Inflammatory macrophage (primary cell): Measurements from ENCODE around the gene PGBD5.
A peak's percentile ranks its signal among the peaks of the same experiment; 100 is the strongest.

Experiments
- DNase-seq, 2 donors: peaks; one replicate each; pipeline ENCODE4 v3.0.0-alpha.2; 2020 to 2022

Gene PGBD5

DNA sequence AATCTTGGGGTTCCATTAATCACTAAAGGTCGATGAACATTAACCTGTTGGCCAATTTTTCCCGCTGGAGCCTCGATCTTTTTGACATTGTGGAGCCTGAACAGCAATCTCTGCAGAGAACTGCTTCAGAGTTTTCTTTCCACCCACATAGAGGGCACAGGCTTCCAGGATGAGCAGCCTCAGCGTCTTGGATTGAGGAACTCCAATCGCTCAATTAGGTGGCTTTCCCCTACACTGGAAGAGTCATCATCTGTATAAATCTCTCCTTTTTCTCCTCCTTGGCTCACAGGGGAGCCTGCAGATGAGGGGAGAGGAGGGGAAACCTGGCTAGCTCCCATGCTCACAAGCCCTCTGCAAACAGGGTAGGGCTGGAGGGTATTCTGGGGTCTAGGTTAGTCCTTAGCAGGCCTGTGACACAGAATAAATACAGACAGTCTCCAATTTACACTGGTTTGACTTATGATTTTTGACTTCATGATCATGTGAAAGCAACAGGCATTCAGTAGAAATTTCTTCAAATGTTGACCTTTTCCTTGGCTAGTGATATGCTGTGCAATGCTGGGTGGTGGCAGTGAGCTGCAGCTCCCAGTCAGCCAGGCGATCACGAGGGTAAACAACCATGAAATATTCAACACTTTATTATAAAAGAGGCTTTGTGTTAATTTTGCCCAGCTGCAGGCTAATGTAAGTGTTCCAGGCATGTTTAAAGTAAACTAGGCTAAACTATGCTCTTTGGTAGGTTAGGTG lies 80.8 kb downstream of the PGBD5 start:
- DNase-seq = no peak

DNA sequence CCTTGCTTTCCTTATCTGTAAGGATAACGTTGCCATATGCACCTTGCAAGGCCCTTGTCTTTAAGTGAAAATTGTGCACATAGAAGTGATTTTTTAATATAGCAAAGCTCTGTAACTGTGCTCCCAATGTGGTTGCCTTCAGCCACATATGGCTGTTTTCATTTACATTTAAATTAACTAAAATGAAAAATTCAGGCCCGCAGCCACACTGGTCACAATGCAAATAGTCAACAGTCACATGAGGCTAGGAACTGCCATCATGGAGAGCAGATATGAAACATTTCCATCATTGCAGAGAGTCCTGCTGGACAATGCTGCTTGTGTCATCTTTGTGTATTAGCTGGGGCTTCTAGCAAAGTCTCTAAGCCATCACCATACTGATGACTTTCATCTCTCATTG lies 83.4 kb downstream of the PGBD5 start:
- DNase-seq = no peak

DNA sequence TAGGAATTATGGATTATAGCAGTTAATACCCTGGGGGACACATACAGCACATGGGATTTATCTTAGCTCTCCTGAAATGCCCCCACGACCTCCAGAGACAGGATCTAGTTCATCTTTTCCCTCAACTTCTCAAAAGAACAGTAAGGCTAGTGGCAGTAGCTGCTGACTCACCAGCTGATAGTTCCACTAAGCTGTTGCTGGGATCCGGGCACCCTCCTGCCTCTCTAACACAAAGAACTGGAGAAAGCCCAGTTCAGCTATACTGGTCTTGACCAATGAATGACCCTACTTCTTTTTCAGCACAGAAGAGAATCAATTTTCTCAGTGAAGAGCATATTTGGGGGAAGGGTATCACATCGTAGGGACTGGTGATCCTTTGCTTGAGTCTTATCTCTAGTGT lies 84.1 kb downstream of the PGBD5 start:
- no peak for DNase-seq

DNA sequence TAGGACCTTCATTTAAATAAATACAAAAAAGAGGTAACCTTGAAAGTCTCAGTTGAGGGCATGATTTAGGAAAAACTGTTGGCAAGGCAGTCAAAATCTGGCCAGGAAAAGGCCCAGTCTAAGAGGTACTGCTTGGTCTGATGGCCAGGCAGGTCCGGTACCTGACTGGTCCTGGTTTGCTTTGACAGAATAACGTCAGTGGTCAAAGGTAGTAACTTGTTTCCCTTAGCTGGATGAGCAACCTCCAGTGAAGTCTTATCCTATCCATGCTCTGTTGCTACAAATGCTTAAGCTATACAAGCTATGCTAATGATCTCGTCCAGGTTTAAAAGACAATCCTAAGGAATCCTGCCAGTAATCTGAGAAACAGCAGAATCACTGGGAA lies 85.0 kb downstream of the PGBD5 start:
- DNase-seq = no peak

DNA sequence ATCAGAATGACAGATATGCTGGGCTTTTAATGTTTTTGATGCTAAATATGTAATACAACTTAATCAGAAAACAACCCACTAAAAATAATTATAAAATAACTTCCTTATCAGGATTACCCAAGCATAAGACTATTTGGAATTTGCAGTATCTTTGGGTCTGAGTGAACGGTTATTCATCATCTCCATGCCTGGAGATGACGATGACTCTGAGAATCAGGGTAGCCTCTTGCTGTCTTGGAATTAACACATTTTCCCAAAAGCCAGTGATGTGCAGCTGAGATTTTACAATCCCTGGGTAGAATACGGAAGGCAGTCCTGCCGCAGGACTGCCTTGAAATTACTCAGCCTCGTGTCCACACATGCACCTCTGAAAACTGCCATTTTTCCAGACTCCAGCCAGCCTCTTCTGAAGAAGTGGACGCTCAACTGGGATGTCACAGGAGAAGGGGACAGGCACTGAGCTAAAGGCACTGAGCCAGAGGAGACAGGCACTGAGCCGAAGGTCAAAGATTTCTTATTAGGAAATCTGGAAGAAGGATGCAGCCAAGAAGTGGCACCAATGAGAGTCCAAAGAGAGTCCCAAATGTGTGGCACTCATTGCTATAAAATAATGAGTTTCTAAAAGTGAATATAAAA lies 85.5 kb downstream of the PGBD5 start:
- DNase-seq = no peak

DNA sequence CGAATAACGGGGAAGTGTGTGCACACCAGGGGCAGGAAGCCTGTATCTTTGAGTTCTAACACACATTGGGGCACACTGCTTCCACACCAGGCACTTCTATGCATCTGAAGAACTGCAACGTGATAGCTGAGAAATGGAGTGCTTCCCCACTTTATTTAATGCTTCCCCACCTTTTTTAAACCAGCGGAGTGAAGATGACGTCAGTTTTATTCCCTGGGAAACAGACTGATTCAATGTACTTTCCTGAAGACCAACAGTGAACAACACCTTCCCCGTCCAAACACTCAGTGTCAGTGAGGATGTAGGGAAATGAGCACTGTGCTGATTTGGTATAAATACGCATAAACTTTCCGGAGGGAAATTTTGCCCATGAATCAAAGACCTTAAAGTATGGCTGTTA lies 87.1 kb downstream of the PGBD5 start:
- no peak for DNase-seq

DNA sequence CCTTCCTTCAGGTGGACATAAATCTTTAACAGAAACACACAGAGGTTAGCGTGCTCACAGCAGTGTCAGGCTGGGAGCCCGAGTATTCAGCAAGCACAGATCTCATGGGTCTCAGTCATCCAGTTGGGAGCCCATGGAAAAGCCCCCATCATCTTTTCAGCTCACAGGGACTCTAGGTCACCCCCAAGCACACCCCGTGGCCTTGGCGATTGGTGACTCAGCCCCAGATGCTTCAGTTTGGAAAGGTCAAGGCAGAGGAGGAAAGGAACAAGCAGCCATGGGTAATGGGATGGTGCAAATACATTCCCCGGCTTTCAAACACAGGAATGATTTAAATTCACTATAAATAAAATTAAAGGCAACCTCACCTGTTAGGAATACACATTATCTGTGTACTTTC lies 88.9 kb downstream of the PGBD5 start:
- DNase-seq = peak in 1 of 2 donors; percentile 3

DNA sequence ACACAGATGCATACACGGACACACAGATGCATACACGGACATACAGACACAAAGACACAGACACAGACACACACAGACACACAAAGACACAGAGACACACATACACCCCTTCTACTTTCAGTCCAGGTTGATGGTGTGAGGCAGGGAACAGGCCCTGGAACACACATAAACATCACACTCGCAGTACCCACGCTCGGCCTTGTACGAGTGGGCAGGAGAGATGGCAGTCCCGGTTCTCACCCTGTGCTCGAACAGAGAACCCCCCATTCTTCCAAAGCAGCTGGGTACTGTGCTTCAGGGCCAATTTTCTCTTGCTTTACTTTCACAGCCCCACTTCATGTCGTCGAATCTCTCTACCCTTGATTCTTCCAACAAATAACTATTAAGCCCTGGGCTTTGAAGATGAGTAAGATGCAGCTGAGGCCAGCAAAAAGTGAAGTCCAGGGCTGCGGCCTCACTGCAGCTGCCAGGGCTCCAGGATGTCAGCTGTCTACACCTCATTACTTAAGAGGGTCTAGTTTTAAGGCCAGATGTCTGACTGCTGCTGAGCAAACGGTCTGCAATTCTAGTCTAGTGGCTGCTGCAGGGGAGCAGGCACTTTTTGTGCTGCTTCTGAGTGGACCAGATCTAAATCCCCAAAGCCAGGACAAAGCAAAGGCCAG lies 90.1 kb downstream of the PGBD5 start:
- DNase-seq = no peak

DNA sequence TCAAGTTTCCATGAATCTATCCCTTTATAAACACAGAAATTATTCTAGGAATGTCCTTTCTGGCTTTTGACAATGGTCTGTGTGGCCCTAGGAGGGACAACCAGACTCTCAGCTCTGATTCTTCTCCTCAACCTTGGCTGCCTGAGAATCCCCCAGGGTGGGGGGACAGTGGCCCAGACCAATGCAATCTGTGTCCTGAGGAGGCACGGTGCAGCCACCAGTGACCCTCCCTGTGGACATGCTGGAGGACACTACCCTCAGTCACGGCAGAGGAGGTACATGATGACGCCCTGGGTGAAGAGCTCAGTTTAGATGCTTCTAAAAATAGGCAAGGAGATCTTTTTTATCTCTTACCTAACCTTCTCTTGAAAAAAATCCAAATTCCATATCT lies 91.7 kb downstream of the PGBD5 start:
- no peak for DNase-seq

DNA sequence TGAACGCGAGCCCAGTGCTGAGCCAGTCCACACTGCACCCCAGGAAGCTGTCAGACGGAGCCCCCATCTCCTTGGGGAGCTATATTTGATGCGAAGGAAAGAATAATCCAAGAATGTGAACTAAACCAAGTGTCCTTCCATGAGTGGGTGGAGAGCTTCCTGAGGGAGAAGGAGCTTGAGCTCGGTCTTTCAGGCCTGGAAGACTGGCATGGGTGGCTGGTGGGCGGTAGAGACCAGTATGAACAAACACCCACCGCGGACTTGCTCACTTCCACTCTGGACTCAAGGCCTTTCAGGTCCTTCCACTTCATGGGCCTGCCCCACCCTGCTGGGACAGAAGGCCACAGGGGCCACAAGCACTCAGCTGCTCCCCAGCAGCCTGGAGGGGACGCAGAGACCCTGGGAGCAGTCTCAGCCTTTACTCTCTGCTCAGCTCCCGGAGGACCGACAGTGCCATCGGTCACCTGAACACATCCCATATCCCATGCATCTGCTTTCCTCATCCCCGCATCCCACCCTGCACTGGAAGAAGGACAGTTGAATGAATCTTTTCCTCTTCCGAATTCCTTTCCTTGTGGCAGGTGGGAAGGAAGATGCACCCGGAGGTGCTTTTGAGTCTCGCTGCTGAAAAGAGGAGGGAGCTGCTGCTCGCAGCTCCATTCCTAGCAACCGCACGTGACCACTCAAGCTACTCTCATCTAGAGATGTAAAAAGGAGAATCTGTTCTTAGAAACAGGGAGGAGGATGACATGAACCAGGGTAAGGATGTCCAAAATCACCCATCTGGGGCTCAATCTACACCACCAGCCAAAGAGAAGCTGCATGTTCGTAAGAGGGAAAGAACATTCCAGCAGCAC lies 92.3 kb downstream of the PGBD5 start:
- DNase-seq = no peak

DNA sequence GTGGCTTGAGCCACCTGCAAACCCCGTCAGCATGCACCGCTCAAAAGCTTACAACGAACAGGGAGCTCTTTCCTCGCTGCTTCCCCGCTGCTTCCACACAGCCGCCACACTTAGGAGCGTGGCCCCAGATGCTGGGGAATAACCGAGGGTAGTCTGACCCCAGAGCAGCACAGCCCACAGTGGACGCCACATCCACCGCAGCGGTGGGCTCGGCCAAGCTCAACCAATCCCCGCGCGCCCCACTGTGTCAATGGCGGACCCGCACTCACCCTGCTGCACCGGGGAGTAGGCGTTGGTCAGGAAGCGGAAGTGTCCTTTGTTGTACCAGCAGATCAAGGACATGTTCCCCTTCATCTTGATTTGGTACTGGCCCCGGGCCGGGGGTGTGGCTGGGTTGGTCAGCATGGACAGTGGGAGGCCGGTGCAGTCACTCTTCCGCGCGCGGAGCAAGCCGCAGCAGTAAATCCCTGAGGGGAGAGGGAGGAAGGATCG lies 93.5 kb downstream of the PGBD5 start:
- DNase-seq = peak in 1 of 2 donors; percentile 7

DNA sequence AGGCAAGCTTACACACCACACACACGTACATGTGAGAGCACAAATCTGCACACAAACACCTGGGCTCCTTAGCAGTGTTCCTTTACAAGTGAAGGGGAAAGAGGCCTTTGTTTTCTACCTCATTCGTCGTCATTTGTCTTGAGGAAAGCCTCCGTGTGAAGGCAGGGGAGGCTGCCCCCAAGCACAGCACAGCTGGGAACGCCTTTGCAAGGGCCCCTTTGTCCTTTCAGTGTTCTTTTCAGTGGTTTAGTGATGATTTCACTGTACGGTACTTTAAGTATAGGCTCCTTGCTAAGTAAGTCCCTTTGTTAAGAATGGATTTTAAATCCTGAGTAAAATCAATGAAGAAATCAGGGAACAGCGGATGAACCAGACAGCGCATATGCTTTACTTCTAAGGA lies 94.1 kb downstream of the PGBD5 start:
- DNase-seq = no peak

DNA sequence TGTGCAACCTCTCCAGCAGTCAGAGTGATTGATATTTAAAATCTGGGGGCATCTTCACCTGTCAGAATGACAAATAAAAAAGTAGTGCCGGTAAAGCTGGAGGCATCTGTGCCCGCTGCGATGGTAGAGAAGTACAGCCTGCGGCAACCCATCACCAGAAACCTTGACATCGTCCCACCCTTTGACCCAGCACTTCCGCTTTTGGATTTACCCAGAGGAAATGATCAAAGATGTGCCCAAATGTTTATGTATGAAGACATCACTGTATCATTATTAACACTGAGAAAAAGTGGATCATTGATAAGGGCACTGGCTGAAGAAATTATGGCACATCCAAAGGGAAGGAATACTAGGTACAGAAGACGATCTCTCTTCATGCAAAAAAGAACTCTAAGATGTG lies 96.0 kb downstream of the PGBD5 start:
- DNase-seq = no peak

DNA sequence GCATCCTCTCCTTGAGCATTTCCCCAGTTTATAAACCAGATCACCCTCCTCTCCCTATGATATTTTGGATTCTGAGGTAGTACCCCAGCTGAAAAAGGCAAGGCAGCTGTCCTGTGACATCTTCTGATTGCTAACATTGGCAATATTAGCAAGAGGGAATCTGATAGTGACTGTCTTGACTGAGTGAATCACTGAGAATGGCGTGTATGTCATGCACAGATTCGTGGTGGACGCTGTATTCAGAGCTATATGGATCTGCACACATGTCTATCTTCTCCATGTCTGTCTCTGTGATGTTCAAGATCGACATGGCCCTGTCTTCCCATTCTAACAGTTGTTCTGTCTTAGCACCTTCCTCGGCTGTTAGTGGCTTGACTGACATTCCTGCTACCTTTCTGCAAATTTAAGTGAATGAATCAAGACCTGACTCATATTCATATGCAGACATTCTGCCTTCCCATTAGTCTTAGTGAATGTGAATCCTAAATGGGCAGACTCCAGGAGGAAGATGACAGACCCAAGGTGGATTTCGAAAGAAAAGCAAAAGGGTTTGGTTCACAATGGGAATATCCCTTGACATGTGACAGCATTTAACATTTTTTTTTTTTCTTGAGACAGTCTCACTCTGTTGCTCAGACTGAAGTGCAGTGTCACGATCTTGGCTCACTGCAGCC lies 97.7 kb downstream of the PGBD5 start:
- no peak for DNase-seq

DNA sequence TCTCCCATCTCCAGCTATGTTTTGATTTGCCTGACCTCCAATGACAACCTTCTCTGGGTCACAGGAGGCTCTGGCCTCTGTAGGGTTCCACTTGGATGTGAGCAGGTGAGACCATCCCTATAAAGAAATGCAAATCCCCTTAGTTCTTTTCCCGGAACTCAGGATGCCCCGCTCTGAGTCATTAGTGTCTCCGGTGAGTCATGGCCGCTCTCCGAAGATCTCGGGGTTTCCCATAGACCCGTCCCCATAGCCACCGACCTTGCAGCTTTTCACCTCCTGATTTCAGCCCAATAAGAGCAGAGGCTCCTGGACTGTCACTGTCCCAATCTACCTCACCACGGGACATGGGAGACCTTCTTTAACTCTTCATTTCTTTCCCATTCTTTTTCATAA lies 98.2 kb downstream of the PGBD5 start:
- DNase-seq = no peak

DNA sequence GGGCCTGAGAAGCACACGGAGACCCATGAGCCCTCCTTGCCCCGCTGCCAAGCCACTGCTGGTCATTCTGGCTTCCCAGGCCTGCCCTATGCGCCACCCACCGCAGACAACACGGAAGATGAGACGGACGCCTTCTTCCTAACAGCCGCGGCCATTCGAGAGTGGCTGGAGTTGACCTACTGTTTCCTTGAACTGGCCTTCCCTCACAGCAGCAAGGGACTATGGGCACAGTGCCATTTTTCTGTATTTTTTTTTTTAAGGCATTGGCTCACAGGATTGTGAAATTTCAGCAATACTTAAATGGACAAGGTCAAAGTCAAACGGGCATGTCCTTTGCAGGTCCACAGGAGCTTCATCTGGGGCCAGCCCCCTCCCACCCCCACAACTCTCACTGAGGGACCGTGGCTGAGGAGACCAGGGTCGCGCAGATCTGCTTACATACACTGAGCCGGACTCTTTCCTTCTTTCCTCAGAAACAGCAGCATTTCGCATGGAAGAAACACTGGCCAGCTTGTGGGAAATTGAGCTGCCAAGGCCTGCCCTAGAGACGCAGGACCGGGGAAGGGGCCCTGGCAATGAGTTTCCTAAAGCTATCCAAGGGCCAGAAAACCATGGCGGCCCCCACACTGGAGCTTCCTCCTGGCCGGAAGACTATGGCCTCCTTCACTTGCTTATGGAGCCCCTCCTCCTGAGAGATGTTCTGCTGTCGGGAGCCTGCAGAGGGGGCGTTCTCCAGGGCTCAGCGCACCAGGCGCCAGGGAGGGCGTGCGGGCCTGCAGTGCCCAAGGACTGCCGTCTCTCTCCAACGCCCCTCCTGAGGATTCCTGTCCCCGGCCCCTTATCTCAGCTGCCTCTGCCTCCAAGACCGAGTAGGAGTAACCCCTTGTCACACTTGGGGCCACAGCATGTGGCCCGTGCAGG lies 98.9 kb downstream of the PGBD5 start:
- DNase-seq = no peak

DNA sequence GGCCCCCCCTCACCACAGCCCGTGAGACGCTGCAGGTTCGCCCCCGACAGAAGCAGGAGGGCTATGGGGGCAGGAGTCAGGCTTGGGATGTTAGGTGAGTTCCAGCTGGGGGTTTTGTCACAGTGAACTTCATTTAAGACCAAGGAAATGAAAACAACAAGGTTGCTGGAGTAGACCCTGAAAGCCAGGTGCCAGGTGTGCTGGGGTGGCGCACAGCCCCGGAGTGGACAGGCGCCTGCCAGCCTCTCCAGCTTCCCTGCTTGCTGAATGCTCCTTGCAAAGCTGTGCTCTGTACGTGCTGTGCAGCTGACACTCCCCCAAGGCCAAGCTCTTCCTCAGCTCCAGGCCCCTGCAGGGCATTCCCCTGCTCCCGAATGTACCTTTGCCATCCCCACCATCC lies 102.4 kb downstream of the PGBD5 start:
- no peak for DNase-seq

DNA sequence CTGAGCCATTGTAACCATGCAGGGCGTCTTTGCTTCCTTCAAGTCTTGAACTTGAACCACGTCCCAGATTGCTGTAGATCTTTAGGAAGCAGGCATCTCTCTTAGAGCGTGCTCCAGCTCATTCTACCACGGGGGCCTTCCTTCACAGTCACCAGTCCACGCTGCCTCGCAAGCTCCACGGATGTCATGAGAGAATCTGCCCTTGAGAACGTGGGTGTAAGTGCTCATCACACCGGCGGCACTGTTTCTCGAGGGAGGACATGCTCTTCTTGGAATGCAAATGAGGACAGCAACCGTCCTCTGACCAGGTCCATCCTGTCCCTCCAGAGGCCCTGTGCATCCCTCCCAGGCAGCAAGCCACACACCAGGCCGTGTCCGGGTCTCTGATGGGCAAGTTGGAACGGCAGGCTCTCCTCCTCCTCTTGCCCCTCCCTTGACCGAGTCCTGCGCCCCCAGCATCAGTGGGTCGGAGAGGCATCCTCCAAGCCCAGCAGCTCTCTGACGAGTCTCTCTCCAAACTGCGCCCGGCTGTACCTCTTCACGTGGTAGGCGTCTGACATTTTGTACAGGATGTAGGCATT lies 103.1 kb downstream of the PGBD5 start:
- DNase-seq = no peak

DNA sequence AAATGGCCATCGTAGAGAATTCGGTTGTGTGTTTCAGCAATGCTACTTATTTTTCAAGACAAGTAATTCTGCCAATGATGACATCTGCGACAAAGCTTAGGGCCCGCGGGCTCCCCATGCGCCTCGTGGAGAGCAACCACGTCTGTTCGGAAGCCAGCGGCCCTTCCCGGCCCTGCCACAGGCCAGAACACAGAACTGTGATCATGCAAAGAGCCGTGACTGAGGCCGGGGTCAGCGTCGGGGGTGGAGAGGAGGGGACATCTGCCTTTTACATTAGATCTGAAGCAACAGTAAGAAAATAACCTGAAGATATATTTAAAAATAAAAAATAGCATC lies 103.7 kb downstream of the PGBD5 start:
- no peak for DNase-seq

DNA sequence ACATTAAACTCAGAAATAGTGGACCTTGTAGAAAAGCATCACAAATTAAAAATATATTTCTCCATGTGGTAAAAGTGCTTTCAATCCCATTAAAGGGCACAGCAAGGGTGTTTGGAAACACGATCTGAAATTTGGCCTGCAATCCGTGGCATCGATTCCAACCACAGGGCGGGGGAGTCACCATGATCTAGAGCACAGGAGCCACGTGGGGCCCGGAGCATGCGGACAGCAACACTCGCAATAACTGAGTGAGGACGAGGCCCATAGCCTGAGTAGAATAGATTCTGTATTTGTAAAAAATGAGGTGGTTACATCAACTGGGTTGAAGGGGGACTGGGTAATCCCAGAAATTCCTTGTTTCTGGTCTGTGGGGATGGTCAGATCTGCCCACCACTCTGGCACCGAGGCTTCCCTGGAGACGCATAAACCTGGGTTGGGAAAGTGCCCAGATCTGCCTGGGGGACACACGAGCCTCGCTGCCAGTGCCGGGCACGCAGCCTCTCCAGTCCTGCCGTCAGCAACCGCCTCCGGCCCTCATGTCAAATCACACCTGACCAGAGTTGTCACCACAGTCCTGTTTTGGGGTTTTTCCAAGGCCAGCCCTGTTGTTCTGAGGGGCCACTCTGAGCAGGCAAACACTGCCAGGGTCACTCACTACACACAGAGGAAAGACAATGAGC lies 104.3 kb downstream of the PGBD5 start:
- DNase-seq = no peak
